ENCODE data around the gene CNDP2.

DNA sequence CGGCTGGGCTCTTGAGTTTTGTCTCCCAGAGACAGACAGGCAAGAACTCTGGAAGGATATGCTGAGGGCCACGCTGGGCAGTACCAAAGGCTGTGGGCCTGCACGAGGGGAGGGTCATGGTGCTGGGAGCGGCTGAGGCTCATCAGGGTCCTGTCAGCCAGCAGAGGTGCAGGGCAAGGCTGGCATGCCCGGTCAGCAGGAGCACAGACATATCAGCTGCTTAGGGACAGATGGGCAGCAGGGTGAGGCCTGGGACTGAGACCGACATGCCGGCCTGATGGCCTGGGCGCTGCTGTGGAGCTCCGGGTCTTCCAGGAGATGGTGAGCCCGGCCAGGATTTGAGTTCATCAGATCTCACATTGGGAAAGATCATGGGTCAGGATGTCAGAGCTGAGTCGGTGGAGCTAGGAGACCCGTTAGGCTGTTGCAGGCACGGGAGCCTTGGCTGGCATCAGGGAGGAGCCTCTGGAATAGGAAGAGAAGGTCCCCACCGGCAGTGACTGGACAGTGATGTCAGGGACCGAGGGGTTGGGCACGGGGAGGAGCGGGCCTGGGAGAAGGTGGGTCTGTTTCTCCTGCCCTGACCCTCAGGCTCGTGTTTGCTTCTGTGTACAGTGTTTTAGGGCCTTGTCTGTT, 18.8 kb downstream of the CNDP2 start:
- TF ChIP-seq, protein P1, sequence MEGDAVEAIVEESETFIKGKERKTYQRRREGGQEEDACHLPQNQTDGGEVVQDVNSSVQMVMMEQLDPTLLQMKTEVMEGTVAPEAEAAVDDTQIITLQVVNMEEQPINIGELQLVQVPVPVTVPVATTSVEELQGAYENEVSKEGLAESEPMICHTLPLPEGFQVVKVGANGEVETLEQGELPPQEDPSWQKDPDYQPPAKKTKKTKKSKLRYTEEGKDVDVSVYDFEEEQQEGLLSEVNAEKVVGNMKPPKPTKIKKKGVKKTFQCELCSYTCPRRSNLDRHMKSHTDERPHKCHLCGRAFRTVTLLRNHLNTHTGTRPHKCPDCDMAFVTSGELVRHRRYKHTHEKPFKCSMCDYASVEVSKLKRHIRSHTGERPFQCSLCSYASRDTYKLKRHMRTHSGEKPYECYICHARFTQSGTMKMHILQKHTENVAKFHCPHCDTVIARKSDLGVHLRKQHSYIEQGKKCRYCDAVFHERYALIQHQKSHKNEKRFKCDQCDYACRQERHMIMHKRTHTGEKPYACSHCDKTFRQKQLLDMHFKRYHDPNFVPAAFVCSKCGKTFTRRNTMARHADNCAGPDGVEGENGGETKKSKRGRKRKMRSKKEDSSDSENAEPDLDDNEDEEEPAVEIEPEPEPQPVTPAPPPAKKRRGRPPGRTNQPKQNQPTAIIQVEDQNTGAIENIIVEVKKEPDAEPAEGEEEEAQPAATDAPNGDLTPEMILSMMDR (IDR thresholded peaks at IDR 0.05 in 4 of 5, conservative IDR thresholded peaks at IDR 0.05 in 1 of 5): no peak
- TF ChIP-seq POLR2A (IDR thresholded peaks at IDR 0.05): no peak
